IMR-90 (cell line): ENCODE data around the gene RNF133. TPM values are rescaled to one million over a fixed set of nuclear protein-coding genes. Genes with fewer than 3 reads are reported as not detected.

ENCODE experiments used
- ATAC-seq: fragments of 200-7000 bp; cut with Tn5 transposase; 2 replicates; pipeline ENCODE4 v1.9.1; 2020; ENCODE audit warnings: low read depth, mild to moderate bottlenecking, moderate library complexity
- BruUV-seq: library from RNA; stranded (reverse); fragments of 400-500 nt; replicated peaks from 2 replicates; lab custom pipeline; 2021; lab: Mats Ljungman, UMichigan
- CTCF ChIA-PET: fragments of 300-600 bp; formaldehyde crosslinking; extraction: SDS; loops from one replicate; lab custom pipeline; 2021; ENCODE audit warnings: antibody characterized with exemption; lab: Yijun Ruan, JAX
- POLR2A ChIA-PET: fragments of 300-600 bp; sonication (Branson Sonifier 250); formaldehyde crosslinking; loops from one replicate; lab custom pipeline; 2022; ENCODE audit warnings: antibody characterized with exemption; ENCODE audit not compliant: unreplicated experiment; lab: Charles Lee
- DNase-seq: peaks from one replicate; pipeline ENCODE4 v3.0.0; 2013
- H2AFZ ChIP-seq: replicated peaks from 2 replicates; pipeline ENCODE3; 2013; ENCODE audit warnings: low read length, mild to moderate bottlenecking; ENCODE audit not compliant: poor library complexity
- H2AK5ac ChIP-seq: 2 replicates; pipeline ENCODE4 v1.6.1; 2013; ENCODE audit warnings: low read depth, low read length, inconsistent platforms
- H2AK9ac ChIP-seq: replicated peaks from 2 replicates; pipeline ENCODE3; 2013; ENCODE audit warnings: mild to moderate bottlenecking, low read depth, low read length, moderate library complexity; ENCODE audit not compliant: poor library complexity
- H2BK120ac ChIP-seq: 2 replicates; pipeline ENCODE4 v1.6.1; 2013; ENCODE audit warnings: low read depth, low read length, inconsistent platforms
- H2BK15ac ChIP-seq: 3 replicates; pipeline ENCODE4 v1.6.1; 2013; ENCODE audit warnings: low read depth, low read length, inconsistent platforms
- H2BK20ac ChIP-seq: 2 replicates; pipeline ENCODE4 v1.6.1; 2013; ENCODE audit warnings: low read depth, mild to moderate bottlenecking, inconsistent platforms, low read length, moderate library complexity
- H2BK5ac ChIP-seq: 2 replicates; pipeline ENCODE4 v1.6.1; 2013; ENCODE audit warnings: mild to moderate bottlenecking, low read depth, low read length, inconsistent platforms; ENCODE audit not compliant: poor library complexity, severe bottlenecking
- H3K14ac ChIP-seq: replicated peaks from 2 replicates; pipeline ENCODE4 v1.6.1; 2013; ENCODE audit warnings: low read depth, low read length, inconsistent platforms
- H3K18ac ChIP-seq: 2 replicates; pipeline ENCODE4 v1.6.1; 2013; ENCODE audit warnings: low read depth, low read length, control low read depth
- H3K23ac ChIP-seq: 2 replicates; pipeline ENCODE4 v1.6.1; 2013; ENCODE audit warnings: low read depth, low read length, inconsistent platforms
- H3K27ac ChIP-seq: 2 replicates; pipeline ENCODE4 v1.5.1; 2013; ENCODE audit warnings: mild to moderate bottlenecking, control low read depth, low read length; ENCODE audit not compliant: insufficient read depth
- H3K27me3 ChIP-seq: 2 replicates; pipeline ENCODE4 v1.6.1; 2013; ENCODE audit warnings: low read length; ENCODE audit not compliant: control insufficient read depth, insufficient read depth
- H3K36me3 ChIP-seq: 2 replicates; pipeline ENCODE4 v1.6.1; 2013; ENCODE audit warnings: low read length, mixed read lengths; ENCODE audit not compliant: control insufficient read depth, insufficient read depth
- H3K4ac ChIP-seq: 2 replicates; pipeline ENCODE4 v1.6.1; 2013; ENCODE audit warnings: low read depth, low read length, inconsistent platforms
- H3K4me1 ChIP-seq: 2 replicates; pipeline ENCODE4 v1.6.1; 2013; ENCODE audit warnings: low read length, mixed read lengths; ENCODE audit not compliant: control insufficient read depth, insufficient read depth
- H3K4me2 ChIP-seq: 2 replicates; pipeline ENCODE4 v1.6.1; 2013; ENCODE audit warnings: low read depth, mild to moderate bottlenecking, control low read depth, low read length, moderate library complexity
- H3K4me3 ChIP-seq: 2 replicates; pipeline ENCODE4 v1.5.1; 2013; ENCODE audit warnings: low read depth, mild to moderate bottlenecking, control low read depth, low read length, moderate library complexity; ENCODE audit not compliant: insufficient read depth
- H3K56ac ChIP-seq: 2 replicates; pipeline ENCODE4 v1.6.1; 2013; ENCODE audit warnings: low read length, inconsistent platforms; ENCODE audit not compliant: insufficient read depth; ENCODE audit errors: extremely low read depth
- H3K79me1 ChIP-seq, 2 experiments: 2 replicates each; pipeline ENCODE4 v1.6.1; 2013; ENCODE audit warnings: low read length in 2 of 2, inconsistent platforms in 1 of 2, low read depth in 1 of 2
- H3K9ac ChIP-seq: 2 replicates; pipeline ENCODE4 v1.6.1; 2013; ENCODE audit warnings: low read depth, low read length, control low read depth
- H3K9me1 ChIP-seq: 2 replicates; pipeline ENCODE4 v1.6.1; 2013; ENCODE audit warnings: low read length, inconsistent platforms; ENCODE audit not compliant: insufficient read depth
- H3K9me3 ChIP-seq: 2 replicates; pipeline ENCODE4 v1.6.1; 2013; ENCODE audit warnings: low read length; ENCODE audit not compliant: control insufficient read depth, insufficient read depth
- H4K20me1 ChIP-seq: 2 replicates; pipeline ENCODE4 v1.6.1; 2013; ENCODE audit warnings: low read length, inconsistent platforms; ENCODE audit not compliant: insufficient read depth
- H4K5ac ChIP-seq: 2 replicates; pipeline ENCODE4 v1.6.1; 2013; ENCODE audit warnings: mild to moderate bottlenecking, low read depth, low read length, control low read depth
- H4K8ac ChIP-seq, 2 experiments: 2 replicates each; pipeline ENCODE4 v1.6.1; 2013; ENCODE audit warnings: low read depth in 2 of 2, low read length in 2 of 2, control low read depth in 1 of 2, inconsistent platforms in 1 of 2
- H4K91ac ChIP-seq: 2 replicates; pipeline ENCODE4 v1.6.1; 2013; ENCODE audit warnings: low read depth, low read length, inconsistent platforms; ENCODE audit not compliant: insufficient read depth
- BHLHE40 ChIP-seq: fragments of 150-350 bp; IDR thresholded peaks from 2 replicates; pipeline ENCODE4 v1.6.1; 2016; ENCODE audit warnings: mild to moderate bottlenecking, low read depth, low read length
- CEBPB ChIP-seq: IDR thresholded peaks from 2 replicates; pipeline ENCODE4 v1.6.1; 2012; ENCODE audit warnings: low read depth, low read length, improper control_type of control experiment
- CHD1 ChIP-seq: IDR thresholded peaks from 2 replicates; pipeline ENCODE4 v1.6.1; 2012; ENCODE audit warnings: low read depth, low read length, improper control_type of control experiment
- CTCF ChIP-seq: conservative IDR thresholded peaks from 2 replicates; pipeline ENCODE4 v1.5.1; 2012; ENCODE audit warnings: mild to moderate bottlenecking, low read depth, low read length, improper control_type of control experiment
- FOS ChIP-seq: fragments of 150-350 bp; IDR thresholded peaks from 2 replicates; pipeline ENCODE4 v1.6.1; 2016; ENCODE audit warnings: low read depth, low read length
- MAFK ChIP-seq: IDR thresholded peaks from 2 replicates; pipeline ENCODE4 v1.6.1; 2012; ENCODE audit warnings: low read depth, low read length, improper control_type of control experiment
- MAZ ChIP-seq: IDR thresholded peaks from 2 replicates; pipeline ENCODE4 v1.6.1; 2012; ENCODE audit warnings: low read depth, mild to moderate bottlenecking, low read length, improper control_type of control experiment, moderate library complexity, borderline replicate concordance
- MXI1 ChIP-seq: IDR thresholded peaks from 2 replicates; pipeline ENCODE4 v1.6.1; 2012; ENCODE audit warnings: low read depth, mild to moderate bottlenecking, low read length, moderate library complexity, borderline replicate concordance
- NFE2L2 ChIP-seq: fragments of 150-350 bp; IDR thresholded peaks from 2 replicates; pipeline ENCODE4 v1.6.1; 2016; ENCODE audit warnings: low read depth, mild to moderate bottlenecking, low read length
- POLR2A ChIP-seq: IDR thresholded peaks from 2 replicates; pipeline ENCODE4 v1.6.1; 2012; ENCODE audit warnings: mild to moderate bottlenecking, low read depth, low read length
- RAD21 ChIP-seq: IDR thresholded peaks from 2 replicates; pipeline ENCODE4 v1.6.1; 2012; ENCODE audit warnings: low read length, improper control_type of control experiment
- RCOR1 ChIP-seq: IDR thresholded peaks from 2 replicates; pipeline ENCODE4 v1.6.1; 2012; ENCODE audit warnings: mild to moderate bottlenecking, low read length, improper control_type of control experiment; ENCODE audit not compliant: insufficient replicate concordance
- RFX5 ChIP-seq: IDR thresholded peaks from 2 replicates; pipeline ENCODE4 v1.8.0; 2012; ENCODE audit warnings: low read depth, mild to moderate bottlenecking, low read length, moderate library complexity
- SMC3 ChIP-seq: fragments of 150-350 bp; IDR thresholded peaks from 2 replicates; pipeline ENCODE4 v1.6.1; 2016; ENCODE audit warnings: low read depth, mild to moderate bottlenecking, antibody characterized with exemption, low read length, moderate library complexity
- WGBS, 2 experiments: methylation state at CpG; one replicate each; pipeline versions ENCODE4 v1.1.5 to v1.1.7; 2013; ENCODE audit warnings: missing lambda C conversion rate in 2 of 2; ENCODE audit not compliant: insufficient read length in 1 of 2; ENCODE audit errors: extremely low coverage in 2 of 2; 5-methylcytosine and 5-hydroxymethylcytosine counted together
- dilution Hi-C: fragments of 300-500 bp; cut with HindIII; formaldehyde crosslinking; loops from one replicate; pipeline ENCODE4 v1.14.3; 2018; ENCODE audit warnings: low sequenced_read_pairs; ENCODE audit not compliant: unreplicated experiment
- in situ Hi-C: fragments of 300-500 bp; cut with MboI; formaldehyde crosslinking; loops from 3 replicates; pipeline ENCODE4 v1.14.3; 2019; ENCODE audit warnings: low sequenced_read_pairs, inconsistent platforms, mixed read lengths
- intact Hi-C: fragments of 100-400 bp; cut with micrococcal nuclease; formaldehyde crosslinking; loops from 2 replicates; pipeline ENCODE4 v1.10.0; 2022
- polyA plus RNA-seq, 3 experiments: library from polyadenylated mRNA; depleted of rRNA; stranded (reverse); fragments of >200 nt; gene quantifications; 2 replicates each; pipeline ENCODE4 v1.2.3, GENCODE V29; 2012; ENCODE audit warnings: low replicate concordance in 1 of 3
- total RNA-seq: library from RNA; depleted of rRNA; stranded (reverse); fragments of >200 nt; gene quantifications from 2 replicates; pipeline ENCODE4 v1.2.3, GENCODE V29; 2012
- TF ChIP-seq, protein P1 (sequence below): fragments of 150-350 bp; IDR thresholded peaks from 2 replicates; pipeline ENCODE4 v1.6.1; 2016; ENCODE audit warnings: low read depth, mild to moderate bottlenecking, low read length, moderate library complexity, borderline replicate concordance
- TF ChIP-seq, protein P2 (sequence below): fragments of 150-350 bp; IDR thresholded peaks from 2 replicates; pipeline ENCODE4 v1.6.1; 2017; ENCODE audit warnings: mild to moderate bottlenecking, antibody characterized with exemption, low read length, low read depth

The RNF133 gene
- total and polyA plus RNA-seq, 2 of the 4 experiments (the other 2 are of a cell fraction), result not detected

- Histone ChIP-seq H2BK120ac (no peak overlapping the region), H4K8ac (no peak overlapping the region), H2AK9ac (no peak overlapping the region), H3K79me1 (no peaks in the 10 kb centered on the region), H3K27ac (no peak overlapping the region), H3K4ac (no peak overlapping the region), H3K9ac (no peak overlapping the region), H3K14ac (no peak overlapping the region), H3K36me3 (no peaks in the 10 kb centered on the region), H3K27me3 (no peaks in the 10 kb centered on the region), H4K5ac (no peak overlapping the region), H3K9me1 (no peaks in the 10 kb centered on the region), H4K91ac (no peak overlapping the region), H2BK15ac (no peak overlapping the region), H2AFZ (no peak overlapping the region), H3K9me3 (peaks cover 25% of the 10 kb centered on the region), H3K4me1 (no peaks in the 10 kb centered on the region), H2BK5ac (no peak overlapping the region), H2BK20ac (no peak overlapping the region), H4K20me1 (no peaks in the 10 kb centered on the region), H3K23ac (no peak overlapping the region), H3K18ac (no peak overlapping the region), H2AK5ac (no peak overlapping the region), H3K4me2 (no peak overlapping the region), H3K4me3 (no peak overlapping the region), H3K56ac (no peak overlapping the region)
- in situ Hi-C loops (no loop called here), dilution Hi-C loops (no loop called here), intact Hi-C loops (no loop called here)
- TF ChIP-seq CEBPB (no peak), CTCF (no peak), BHLHE40 (no peak), CHD1 (no peak), MXI1 (no peak), FOS (no peak), POLR2A (no peak), MAFK (no peak), RCOR1 (no peak), RAD21 (no peak), RFX5 (no peak), NFE2L2 (no peak), SMC3 (no peak), MAZ (no peak)
- TF ChIP-seq, protein P1, sequence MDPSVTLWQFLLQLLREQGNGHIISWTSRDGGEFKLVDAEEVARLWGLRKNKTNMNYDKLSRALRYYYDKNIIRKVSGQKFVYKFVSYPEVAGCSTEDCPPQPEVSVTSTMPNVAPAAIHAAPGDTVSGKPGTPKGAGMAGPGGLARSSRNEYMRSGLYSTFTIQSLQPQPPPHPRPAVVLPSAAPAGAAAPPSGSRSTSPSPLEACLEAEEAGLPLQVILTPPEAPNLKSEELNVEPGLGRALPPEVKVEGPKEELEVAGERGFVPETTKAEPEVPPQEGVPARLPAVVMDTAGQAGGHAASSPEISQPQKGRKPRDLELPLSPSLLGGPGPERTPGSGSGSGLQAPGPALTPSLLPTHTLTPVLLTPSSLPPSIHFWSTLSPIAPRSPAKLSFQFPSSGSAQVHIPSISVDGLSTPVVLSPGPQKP, result no peak
- TF ChIP-seq, protein P2, sequence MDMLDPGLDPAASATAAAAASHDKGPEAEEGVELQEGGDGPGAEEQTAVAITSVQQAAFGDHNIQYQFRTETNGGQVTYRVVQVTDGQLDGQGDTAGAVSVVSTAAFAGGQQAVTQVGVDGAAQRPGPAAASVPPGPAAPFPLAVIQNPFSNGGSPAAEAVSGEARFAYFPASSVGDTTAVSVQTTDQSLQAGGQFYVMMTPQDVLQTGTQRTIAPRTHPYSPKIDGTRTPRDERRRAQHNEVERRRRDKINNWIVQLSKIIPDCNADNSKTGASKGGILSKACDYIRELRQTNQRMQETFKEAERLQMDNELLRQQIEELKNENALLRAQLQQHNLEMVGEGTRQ, result no peak
- ChIA-PET CTCF (no interaction called here), POLR2A (no interaction called here)
- ATAC-seq (no peak), DNase-seq (no peak)
- no CpG with 5 or more reads among the region's 6 CpGs for WGBS, 2 experiments
- BruUV-seq, result no TSS peak
These were observed 10.4 kb downstream of the RNF133 start for GRCh38 chr7:122688400-122688998.
